ENCODE data around the gene IL12RB1.

IL12RB1 gene

DNA sequence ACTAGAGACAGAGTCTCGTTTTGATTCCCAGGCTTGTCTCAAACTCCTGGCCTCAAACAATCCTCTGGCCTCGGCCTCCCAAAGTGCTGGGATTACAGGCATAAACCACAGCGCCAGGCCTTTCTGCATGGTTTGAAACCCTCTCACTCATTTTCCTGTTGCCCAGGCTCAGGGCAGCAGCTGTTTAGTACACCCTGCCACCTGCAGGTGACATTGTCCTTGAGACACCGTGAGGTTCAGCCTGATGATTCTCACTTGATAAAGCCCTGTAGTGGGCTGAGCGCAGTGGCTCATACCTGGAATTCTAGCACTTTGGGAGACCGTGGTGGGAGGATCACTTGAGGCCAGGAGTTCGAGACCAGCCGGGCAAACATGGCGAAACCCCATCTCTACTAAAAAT, 12.5 kb downstream of the IL12RB1 start:
- Histone ChIP-seq H3K27me3 (ENCODE audit: control insufficient read depth in 1 of 2, insufficient read depth in 2 of 2, low read length in 2 of 2) (no peaks in the 10 kb centered on the region), H3K9me3 (ENCODE audit: low read length) (no peaks in the 10 kb centered on the region), H3K36me3 (ENCODE audit: insufficient read depth, low read length) (no peaks in the 10 kb centered on the region), H3K4me3 (ENCODE audit: low read depth in 1 of 2, low read length in 2 of 2) (no peak overlapping the region), H3K27ac (ENCODE audit: low read depth, low read length) (no peak overlapping the region), H3K9ac (ENCODE audit: low read length) (no peak overlapping the region), H3K4me1 (ENCODE audit: insufficient read depth, low read length) (no peaks in the 10 kb centered on the region)

DNA sequence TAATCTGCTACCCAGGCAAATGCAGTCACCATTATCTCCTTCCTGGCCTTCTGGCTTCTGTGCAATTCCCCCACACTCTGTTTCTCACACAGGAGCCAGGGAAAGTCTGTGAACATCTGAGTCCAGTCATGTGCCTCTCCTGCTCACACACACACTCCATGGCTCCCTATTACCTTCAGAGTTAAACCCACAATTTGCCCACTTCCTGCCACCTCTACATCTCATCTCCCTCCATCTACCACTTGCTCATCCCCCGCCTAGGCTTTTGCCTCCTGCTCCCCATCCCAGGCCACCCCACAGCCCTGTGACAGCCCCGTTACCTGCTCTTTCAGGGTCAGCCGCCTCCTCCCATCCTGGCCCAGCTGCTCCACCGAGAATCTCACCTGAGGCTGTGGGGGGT, 13.5 kb downstream of the IL12RB1 start:
- Histone ChIP-seq H3K36me3 (ENCODE audit: insufficient read depth, low read length) (no peaks in the 10 kb centered on the region), H3K27me3 (ENCODE audit: control insufficient read depth in 1 of 2, insufficient read depth in 2 of 2, low read length in 2 of 2) (no peaks in the 10 kb centered on the region), H3K4me3 (ENCODE audit: low read depth in 1 of 2, low read length in 2 of 2) (no peak overlapping the region), H3K9me3 (ENCODE audit: low read length) (no peaks in the 10 kb centered on the region), H3K9ac (ENCODE audit: low read length) (no peak overlapping the region), H3K4me1 (ENCODE audit: insufficient read depth, low read length) (no peaks in the 10 kb centered on the region), H3K27ac (ENCODE audit: low read depth, low read length) (no peak overlapping the region)

DNA sequence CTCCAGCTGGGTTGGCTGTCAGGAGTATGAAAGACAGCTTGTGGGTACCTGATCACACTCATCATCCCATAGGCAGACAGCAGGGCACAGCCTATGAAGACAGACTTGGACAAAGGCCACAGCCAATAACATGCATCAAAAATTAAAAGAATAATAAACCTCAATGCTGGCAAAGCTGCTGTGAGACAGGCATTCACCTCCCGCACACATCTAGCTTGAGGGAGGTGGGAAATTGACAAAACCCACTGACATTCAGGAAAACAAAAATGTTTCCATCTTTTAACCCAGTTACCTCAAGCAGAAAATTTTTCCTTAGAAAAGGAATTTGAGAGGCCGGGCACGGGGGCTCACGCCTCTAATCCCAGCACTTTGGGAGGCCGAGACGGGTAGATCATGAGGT, 14.4 kb downstream of the IL12RB1 start:
- no peaks in the 10 kb centered on the region for H3K36me3 ChIP-seq (ENCODE audit: insufficient read depth, low read length)

DNA sequence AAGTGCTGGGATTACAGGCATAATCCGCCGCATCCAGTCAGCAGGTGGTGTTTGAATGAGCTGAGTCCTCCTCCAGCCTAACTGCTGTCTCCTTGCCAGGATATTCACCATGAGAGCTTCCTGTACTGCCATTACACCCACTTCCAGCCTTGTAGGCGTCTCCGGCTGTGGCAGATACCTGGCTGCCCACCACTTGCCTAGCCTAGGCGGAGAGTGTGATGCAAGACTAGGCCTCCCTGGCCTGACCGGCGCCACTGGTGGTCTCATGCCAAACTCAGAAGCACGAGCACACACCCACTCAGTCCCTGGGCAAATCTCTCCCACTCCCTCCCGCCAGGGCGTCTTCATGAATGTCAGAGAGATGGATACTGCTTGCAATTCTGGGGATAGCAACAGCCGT, 16.6 kb downstream of the IL12RB1 start:
- Histone ChIP-seq H3K4me1 (ENCODE audit: insufficient read depth, low read length) (no peaks in the 10 kb centered on the region), H3K36me3 (ENCODE audit: insufficient read depth, low read length) (no peaks in the 10 kb centered on the region), H3K9ac (ENCODE audit: low read length) (no peak overlapping the region), H3K9me3 (ENCODE audit: low read length) (no peaks in the 10 kb centered on the region), H3K27ac (ENCODE audit: low read depth, low read length) (no peak overlapping the region), H3K27me3 (ENCODE audit: control insufficient read depth in 1 of 2, insufficient read depth in 2 of 2, low read length in 2 of 2) (no peaks in the 10 kb centered on the region), H3K4me3 (ENCODE audit: low read depth in 1 of 2, low read length in 2 of 2) (no peak overlapping the region)

More for the DNA sequence above, 14.4 kb downstream of the IL12RB1 start:
- H3K9ac ChIP-seq (ENCODE audit: low read length): no peak overlapping the region
- H3K9me3 ChIP-seq (ENCODE audit: low read length): no peaks in the 10 kb centered on the region
- no peak overlapping the region for H3K4me3 ChIP-seq (ENCODE audit: low read depth in 1 of 2, low read length in 2 of 2)
- no peaks in the 10 kb centered on the region for H3K27me3 ChIP-seq (ENCODE audit: control insufficient read depth in 1 of 2, insufficient read depth in 2 of 2, low read length in 2 of 2)
- H3K4me1 ChIP-seq (ENCODE audit: insufficient read depth, low read length): no peaks in the 10 kb centered on the region
- no peak overlapping the region for H3K27ac ChIP-seq (ENCODE audit: low read depth, low read length)

DNA sequence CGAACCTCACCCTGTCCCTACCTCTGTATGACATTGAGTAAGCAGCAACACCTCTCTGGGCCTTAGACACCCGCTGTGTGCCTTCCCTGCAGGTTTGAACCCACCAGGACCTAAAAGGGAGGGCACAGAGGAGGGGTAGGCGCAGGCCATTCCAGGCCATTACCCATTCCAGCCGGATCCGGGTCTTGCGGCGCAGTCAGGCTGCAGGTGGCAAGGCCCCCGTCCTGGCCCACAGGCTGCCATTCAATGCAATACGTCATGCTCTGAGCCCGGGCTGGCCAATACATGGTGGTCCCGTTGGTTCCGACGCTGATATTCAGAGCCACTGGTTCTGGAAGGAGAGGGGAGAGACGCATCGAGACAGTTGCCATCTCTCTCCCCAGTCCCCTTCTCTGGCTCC, 17.4 kb downstream of the IL12RB1 start:
- no peaks in the 10 kb centered on the region for H3K36me3 ChIP-seq (ENCODE audit: insufficient read depth, low read length)
- no peak overlapping the region for H3K27ac ChIP-seq (ENCODE audit: low read depth, low read length)
- no peaks in the 10 kb centered on the region for H3K9me3 ChIP-seq (ENCODE audit: low read length)
- no peak overlapping the region for H3K4me3 ChIP-seq (ENCODE audit: low read depth in 1 of 2, low read length in 2 of 2)
- H3K4me1 ChIP-seq (ENCODE audit: insufficient read depth, low read length): no peaks in the 10 kb centered on the region
- H3K9ac ChIP-seq (ENCODE audit: low read length): no peak overlapping the region
- no peaks in the 10 kb centered on the region for H3K27me3 ChIP-seq (ENCODE audit: control insufficient read depth in 1 of 2, insufficient read depth in 2 of 2, low read length in 2 of 2)

DNA sequence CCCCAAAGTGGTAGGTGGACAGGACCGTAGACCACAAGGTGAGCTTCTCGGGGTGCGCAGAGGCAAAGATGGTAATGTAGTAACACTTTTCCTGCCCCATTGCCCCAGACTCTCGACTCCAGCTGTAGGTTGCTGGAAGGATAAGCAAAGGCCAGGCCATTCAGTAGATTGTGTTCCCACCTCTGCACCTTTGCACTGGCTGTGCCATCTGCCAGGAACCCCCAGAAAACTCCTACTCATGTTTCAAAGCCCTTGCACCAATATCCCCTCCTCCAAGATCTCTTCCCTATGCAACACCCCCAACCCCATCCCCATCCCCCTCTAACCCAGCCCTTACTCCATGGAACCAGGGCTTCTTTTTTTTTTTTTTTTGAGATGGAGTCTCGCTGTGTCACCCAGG, 18.3 kb downstream of the IL12RB1 start:
- Histone ChIP-seq H3K4me3 (ENCODE audit: low read depth in 1 of 2, low read length in 2 of 2) (no peak overlapping the region), H3K36me3 (ENCODE audit: insufficient read depth, low read length) (no peaks in the 10 kb centered on the region), H3K27ac (ENCODE audit: low read depth, low read length) (no peak overlapping the region), H3K9me3 (ENCODE audit: low read length) (no peaks in the 10 kb centered on the region), H3K4me1 (ENCODE audit: insufficient read depth, low read length) (no peaks in the 10 kb centered on the region), H3K27me3 (ENCODE audit: control insufficient read depth in 1 of 2, insufficient read depth in 2 of 2, low read length in 2 of 2) (no peaks in the 10 kb centered on the region), H3K9ac (ENCODE audit: low read length) (no peak overlapping the region)

DNA sequence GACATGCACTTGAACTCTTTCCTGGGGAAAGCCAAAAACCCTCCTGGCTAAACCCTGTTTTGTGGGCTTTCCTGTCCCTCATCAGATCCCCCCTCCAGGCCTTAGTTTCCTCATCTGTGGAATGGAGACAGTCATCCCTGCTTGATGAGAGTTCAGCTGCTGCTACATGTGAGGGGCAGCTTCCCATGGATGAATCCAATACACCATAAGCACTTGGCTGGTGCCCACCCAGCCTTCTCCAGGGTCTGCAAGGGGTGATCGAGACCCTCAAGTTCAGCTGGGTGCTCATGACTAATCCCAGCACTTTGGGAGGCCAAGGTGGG, 21.6 kb downstream of the IL12RB1 start:
- no peaks in the 10 kb centered on the region for H3K9me3 ChIP-seq (ENCODE audit: low read length)
- no peak overlapping the region for H3K9ac ChIP-seq (ENCODE audit: low read length)
- H3K36me3 ChIP-seq (ENCODE audit: insufficient read depth, low read length): no peaks in the 10 kb centered on the region
- no peak overlapping the region for H3K4me3 ChIP-seq (ENCODE audit: low read depth in 1 of 2, low read length in 2 of 2)
- H3K27me3 ChIP-seq (ENCODE audit: control insufficient read depth in 1 of 2, insufficient read depth in 2 of 2, low read length in 2 of 2): no peaks in the 10 kb centered on the region
- no peak overlapping the region for H3K27ac ChIP-seq (ENCODE audit: low read depth, low read length)
- no peaks in the 10 kb centered on the region for H3K4me1 ChIP-seq (ENCODE audit: insufficient read depth, low read length)

DNA sequence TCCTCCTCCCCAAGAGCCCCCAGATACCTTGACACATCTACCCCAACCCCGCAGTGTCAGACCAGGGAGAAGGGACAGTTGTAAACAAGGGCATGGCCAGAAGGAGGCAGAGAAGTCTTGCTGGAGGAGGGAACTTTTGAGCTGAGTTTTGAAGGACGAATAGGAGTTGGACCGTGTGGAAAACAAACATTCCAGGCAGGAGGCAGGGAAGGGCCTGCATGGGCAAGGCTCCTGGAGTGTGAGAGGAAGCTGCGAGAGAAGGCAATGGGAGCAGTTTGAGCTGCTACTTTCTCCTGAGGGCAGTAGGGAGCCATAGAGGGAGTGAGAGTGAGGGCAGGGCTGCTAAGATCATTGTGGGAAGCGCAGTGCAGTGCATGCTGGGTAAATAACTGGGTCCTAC, 23.3 kb downstream of the IL12RB1 start:
- H3K27ac ChIP-seq (ENCODE audit: low read depth, low read length): no peak overlapping the region
- H3K27me3 ChIP-seq (ENCODE audit: control insufficient read depth in 1 of 2, insufficient read depth in 2 of 2, low read length in 2 of 2): no peaks in the 10 kb centered on the region
- no peaks in the 10 kb centered on the region for H3K36me3 ChIP-seq (ENCODE audit: insufficient read depth, low read length)
- peaks cover 3% of the 10 kb centered on the region for H3K4me1 ChIP-seq (ENCODE audit: insufficient read depth, low read length)
- H3K9me3 ChIP-seq (ENCODE audit: low read length): no peaks in the 10 kb centered on the region
- H3K4me3 ChIP-seq (ENCODE audit: low read depth in 1 of 2, low read length in 2 of 2): no peak overlapping the region
- no peak overlapping the region for H3K9ac ChIP-seq (ENCODE audit: low read length)

DNA sequence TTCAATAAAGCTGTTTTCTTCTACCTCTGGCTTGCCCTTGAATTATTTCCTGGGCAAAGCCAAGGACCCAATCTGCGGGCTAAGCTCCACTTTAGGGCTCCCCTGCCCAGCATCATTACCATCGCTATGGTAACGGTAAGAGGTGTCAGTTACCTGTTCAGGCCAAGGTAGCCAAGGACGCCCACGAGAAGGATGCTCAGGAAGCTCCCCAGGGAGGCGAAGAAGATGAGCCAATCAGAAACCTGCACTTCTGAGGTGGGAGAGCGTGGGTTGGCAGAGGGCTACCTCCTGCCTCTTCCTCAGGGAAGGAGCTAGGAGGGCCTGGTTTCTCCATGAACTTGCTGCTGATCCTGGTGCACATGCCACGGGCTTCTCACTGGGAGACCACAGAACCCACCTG, 24.7 kb downstream of the IL12RB1 start:
- H3K27me3 ChIP-seq (ENCODE audit: control insufficient read depth in 1 of 2, insufficient read depth in 2 of 2, low read length in 2 of 2): no peaks in the 10 kb centered on the region
- no peaks in the 10 kb centered on the region for H3K9me3 ChIP-seq (ENCODE audit: low read length)
- no peaks in the 10 kb centered on the region for H3K36me3 ChIP-seq (ENCODE audit: insufficient read depth, low read length)
- H3K27ac ChIP-seq (ENCODE audit: low read depth, low read length): no peak overlapping the region
- no peak overlapping the region for H3K9ac ChIP-seq (ENCODE audit: low read length)
- no peak overlapping the region for H3K4me3 ChIP-seq (ENCODE audit: low read depth in 1 of 2, low read length in 2 of 2)
- peaks cover 7% of the 10 kb centered on the region for H3K4me1 ChIP-seq (ENCODE audit: insufficient read depth, low read length)

DNA sequence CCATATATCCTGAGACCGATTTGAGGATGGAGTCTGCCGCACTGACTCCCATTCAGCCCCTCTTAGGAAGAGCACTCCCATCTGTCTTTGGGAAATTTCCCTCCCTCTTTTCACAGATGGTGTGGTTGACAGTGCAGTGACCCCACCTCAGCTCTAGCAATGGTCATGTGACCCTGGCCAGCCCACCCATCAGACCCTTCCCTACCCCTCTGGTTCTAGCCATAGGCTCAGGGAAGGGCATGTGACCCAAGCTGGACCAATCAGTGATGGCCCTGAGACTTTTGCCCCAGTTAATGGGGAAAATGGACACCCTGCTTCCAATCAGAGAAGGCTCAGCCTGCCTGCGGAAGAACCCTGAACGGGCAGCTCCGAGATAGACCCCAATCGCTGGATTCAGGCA, 26.3 kb downstream of the IL12RB1 start:
- Histone ChIP-seq H3K36me3 (ENCODE audit: insufficient read depth, low read length) (no peaks in the 10 kb centered on the region), H3K27ac (ENCODE audit: low read depth, low read length) (no peak overlapping the region), H3K9me3 (ENCODE audit: low read length) (no peaks in the 10 kb centered on the region), H3K27me3 (ENCODE audit: control insufficient read depth in 1 of 2, insufficient read depth in 2 of 2, low read length in 2 of 2) (no peaks in the 10 kb centered on the region), H3K4me1 (ENCODE audit: insufficient read depth, low read length) (peaks cover 7% of the 10 kb centered on the region), H3K4me3 (ENCODE audit: low read depth in 1 of 2, low read length in 2 of 2) (no peak overlapping the region), H3K9ac (ENCODE audit: low read length) (no peak overlapping the region)

DNA sequence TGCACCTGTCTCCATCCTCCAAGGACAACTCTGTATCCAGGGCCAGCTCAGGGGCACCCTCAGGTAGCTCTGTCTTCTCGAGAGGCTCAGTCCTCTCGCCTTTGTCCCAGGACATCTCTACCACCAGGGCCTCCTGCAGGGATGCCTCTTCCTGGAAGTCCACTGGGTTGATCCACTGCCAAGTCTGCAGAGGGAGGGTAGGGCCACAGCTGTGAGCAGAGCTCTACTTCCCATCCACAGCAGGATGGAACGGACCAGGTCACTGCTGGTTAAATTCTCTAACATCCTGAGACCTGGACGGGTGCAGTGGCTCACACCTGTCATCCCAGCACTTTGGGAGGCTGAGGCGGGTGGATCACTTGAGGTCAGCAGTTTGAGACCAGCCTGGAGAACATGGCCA, 26.8 kb downstream of the IL12RB1 start:
- Histone ChIP-seq H3K4me1 (ENCODE audit: insufficient read depth, low read length) (peaks cover 7% of the 10 kb centered on the region), H3K27ac (ENCODE audit: low read depth, low read length) (no peak overlapping the region), H3K9me3 (ENCODE audit: low read length) (no peaks in the 10 kb centered on the region), H3K27me3 (ENCODE audit: control insufficient read depth in 1 of 2, insufficient read depth in 2 of 2, low read length in 2 of 2) (no peaks in the 10 kb centered on the region), H3K36me3 (ENCODE audit: insufficient read depth, low read length) (no peaks in the 10 kb centered on the region), H3K9ac (ENCODE audit: low read length) (no peak overlapping the region), H3K4me3 (ENCODE audit: low read depth in 1 of 2, low read length in 2 of 2) (no peak overlapping the region)

DNA sequence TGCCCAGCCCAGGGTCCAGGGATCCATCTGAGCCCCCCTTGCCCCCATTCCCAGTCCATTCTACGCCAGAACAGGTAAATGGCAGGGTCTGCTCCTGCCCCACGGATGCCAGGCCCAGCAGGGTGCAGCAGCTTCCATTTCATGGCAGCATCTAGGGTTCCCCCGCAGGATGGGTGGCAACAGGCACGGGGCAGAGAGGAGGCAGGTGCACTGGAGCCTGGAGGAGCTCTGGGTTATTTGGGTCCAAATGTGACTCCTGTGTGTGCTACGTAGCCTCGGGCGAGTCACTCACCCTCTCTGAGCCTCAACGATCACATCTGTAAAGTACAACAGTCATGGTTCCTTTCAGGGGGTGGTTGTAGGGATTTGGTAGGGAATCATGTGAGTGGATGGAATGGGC, 27.4 kb downstream of the IL12RB1 start:
- Histone ChIP-seq H3K4me3 (ENCODE audit: low read depth in 1 of 2, low read length in 2 of 2) (no peak overlapping the region), H3K4me1 (ENCODE audit: insufficient read depth, low read length) (peaks cover 7% of the 10 kb centered on the region), H3K27me3 (ENCODE audit: control insufficient read depth in 1 of 2, insufficient read depth in 2 of 2, low read length in 2 of 2) (no peaks in the 10 kb centered on the region), H3K36me3 (ENCODE audit: insufficient read depth, low read length) (no peaks in the 10 kb centered on the region), H3K27ac (ENCODE audit: low read depth, low read length) (no peak overlapping the region), H3K9me3 (ENCODE audit: low read length) (no peaks in the 10 kb centered on the region), H3K9ac (ENCODE audit: low read length) (no peak overlapping the region)
